ENCODE results near the gene PAX1. TPM values are rescaled to one million over a fixed set of nuclear protein-coding genes. Genes with fewer than 3 reads are reported as not detected.

The PAX1 gene
- total and polyA plus RNA-seq, 8 donors = not detected

DNA sequence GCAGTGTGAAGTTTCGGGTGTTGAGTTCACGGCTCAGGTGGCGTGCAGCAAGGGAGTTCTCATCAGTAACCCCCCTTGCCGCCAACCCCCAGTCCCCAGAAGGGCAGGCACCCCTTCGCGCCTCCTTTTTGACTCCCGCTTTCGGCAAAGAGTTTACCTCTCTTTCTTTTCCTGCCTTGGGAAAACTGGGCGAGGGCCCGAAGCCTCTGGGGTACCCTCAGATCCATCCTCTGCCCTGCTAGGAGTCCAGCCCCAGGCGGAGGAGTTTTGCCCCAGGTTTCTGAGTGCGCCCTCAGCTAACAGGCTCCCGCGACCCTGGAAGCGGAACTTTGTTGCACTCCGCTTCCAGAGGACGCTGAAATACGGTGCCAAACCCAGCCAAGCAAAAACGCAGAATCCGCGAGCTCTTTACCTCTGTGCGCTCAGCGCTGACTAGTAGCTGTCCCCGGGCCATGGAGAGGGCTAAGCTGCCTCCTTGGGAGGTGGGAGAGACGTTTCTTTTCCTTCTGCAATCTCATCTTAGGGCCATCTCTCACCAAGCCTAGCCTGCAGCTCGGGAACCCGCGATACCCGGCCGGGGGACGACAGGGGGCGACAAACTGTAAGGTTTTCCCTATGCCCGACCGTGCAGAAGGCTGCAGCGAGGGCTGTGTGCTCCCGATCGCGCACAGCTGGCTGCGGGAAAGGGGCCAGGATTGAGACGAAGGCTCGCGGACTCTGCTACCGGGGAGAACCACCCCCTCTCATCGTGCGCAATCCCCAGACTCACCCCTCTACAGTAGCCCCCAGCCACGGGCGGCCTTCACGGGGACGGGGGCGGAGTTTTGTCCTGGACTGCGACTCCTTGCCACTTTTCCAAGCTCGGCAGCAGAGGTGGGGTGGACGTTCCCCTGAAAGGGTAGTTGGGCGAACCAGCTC, 2.7 kb upstream of the PAX1 start:
- Histone ChIP-seq H3K27me3 (peaks cover 0 to 63% (median 0%) of the 10 kb centered on the region in 4 donors), H3K9me3 (no peaks in the 10 kb centered on the region), H3K4me3 (peak overlapping the region in 1 of 4 donors; percentile 23), H3K27ac (no peak overlapping the region), H3K36me3 (no peaks in the 10 kb centered on the region), H3K4me1 (no peaks in the 10 kb centered on the region)
- intact Hi-C loops (cut with DNase I) = no loop called here
- DNase-seq = peak; percentile 43 to 83 (median 66)
- WGBS, 2 donors = 3 to 5% methylated on average over 54 of the region's 54 CpGs
- ATAC-seq = peak; percentile 61 to 94 (median 87)
- FAIRE-seq = no peak
- TF ChIP-seq, protein P1, sequence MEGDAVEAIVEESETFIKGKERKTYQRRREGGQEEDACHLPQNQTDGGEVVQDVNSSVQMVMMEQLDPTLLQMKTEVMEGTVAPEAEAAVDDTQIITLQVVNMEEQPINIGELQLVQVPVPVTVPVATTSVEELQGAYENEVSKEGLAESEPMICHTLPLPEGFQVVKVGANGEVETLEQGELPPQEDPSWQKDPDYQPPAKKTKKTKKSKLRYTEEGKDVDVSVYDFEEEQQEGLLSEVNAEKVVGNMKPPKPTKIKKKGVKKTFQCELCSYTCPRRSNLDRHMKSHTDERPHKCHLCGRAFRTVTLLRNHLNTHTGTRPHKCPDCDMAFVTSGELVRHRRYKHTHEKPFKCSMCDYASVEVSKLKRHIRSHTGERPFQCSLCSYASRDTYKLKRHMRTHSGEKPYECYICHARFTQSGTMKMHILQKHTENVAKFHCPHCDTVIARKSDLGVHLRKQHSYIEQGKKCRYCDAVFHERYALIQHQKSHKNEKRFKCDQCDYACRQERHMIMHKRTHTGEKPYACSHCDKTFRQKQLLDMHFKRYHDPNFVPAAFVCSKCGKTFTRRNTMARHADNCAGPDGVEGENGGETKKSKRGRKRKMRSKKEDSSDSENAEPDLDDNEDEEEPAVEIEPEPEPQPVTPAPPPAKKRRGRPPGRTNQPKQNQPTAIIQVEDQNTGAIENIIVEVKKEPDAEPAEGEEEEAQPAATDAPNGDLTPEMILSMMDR (IDR thresholded peaks at IDR 0.05) = peak; percentile 5 to 47 (median 25)

DNA sequence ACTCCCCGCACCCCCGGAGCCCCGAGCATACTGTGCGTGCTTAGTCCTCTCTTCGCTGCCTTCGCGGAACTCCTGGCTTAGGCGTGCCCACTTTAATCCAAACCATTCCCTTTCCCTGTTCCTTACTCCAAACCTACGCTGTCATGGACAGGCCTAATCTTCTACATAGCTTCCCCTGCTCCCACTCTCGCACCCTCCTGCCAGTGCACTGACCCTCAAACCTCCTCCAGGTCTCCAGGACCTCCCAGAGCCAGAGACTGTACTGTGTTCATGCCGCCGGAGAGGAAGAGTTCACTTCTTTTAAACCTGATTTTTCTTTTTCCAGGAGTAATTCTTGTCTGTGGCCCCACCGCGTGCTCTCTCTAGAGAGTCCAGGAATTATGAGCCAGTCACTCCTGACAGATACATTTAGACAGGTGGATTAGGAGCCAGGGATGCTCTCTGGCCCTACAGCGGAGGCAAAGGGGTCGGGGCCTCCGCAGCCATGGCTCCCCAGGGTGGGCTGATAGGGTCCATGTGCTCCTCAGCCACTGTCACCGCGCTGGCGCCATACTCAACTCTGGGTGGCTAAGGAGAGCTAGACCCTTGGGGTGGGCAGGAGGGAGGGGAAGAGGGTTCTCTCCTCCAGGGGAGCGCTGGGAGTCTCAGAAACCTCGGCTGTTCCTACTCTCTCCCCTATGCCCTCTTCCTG, 1.6 kb upstream of the PAX1 start:
- H3K27me3 ChIP-seq = peaks cover 0 to 68% (median 1%) of the 10 kb centered on the region in 4 donors
- DNase-seq (no peak), ATAC-seq (no peak), FAIRE-seq (no peak)
- 8 to 9% methylated on average over 22 of the region's 22 CpGs for WGBS, 2 donors
- H3K9me3 ChIP-seq = no peaks in the 10 kb centered on the region
- intact Hi-C loops (cut with DNase I) = no loop called here
- no peaks in the 10 kb centered on the region for H3K36me3 ChIP-seq
- TF ChIP-seq, protein P1 (IDR thresholded peaks at IDR 0.05) = no peak
- H3K27ac ChIP-seq = no peak overlapping the region
- H3K4me3 ChIP-seq = no peak overlapping the region
- H3K4me1 ChIP-seq = no peaks in the 10 kb centered on the region

DNA sequence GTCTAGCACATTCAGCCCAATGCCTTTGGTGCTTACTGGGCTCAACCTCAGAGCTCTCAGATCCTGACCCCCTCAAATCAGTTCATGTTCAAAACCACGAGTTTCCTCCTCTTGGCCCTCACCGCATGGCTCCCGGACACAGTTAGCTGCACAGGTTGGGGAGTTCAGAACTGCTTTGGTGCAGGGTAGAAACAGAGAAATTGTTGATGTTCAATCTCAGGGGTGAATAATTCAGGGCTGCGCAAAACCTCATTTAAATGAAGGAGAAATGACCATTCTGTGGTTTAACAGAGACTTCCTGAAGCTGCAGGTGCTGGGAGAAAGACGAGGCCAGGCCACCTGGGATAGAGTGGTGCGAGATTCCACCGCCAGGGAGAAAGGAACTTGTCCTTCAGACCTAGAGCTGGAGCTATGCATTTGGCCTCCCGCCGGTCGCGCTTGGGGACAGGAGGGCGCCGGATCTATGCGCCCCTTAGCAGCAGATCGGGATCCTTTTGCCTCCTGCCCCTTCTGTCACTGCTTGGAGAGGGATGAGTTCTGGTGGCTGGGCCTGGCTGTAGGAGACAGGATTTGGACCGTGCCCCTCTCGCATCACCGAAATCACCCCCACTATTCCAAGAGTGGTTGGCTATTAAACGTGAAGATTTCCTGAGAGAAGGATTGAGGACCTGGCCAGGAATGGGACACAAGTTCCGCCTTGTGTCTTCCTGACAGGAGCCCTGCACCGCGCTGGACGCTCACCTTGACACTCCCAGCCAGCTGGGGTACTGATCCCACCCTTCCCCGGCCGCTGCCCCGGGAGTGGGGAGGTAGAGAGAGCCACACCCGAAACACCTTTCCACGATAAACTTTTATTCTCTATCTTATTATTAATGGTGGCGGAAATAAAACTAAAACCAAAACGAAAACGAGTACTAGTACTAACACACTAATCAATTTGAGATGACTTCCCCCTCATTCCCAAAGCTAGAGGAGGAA, 767 bp upstream of the PAX1 start:
- Histone ChIP-seq H3K4me1 (no peaks in the 10 kb centered on the region), H3K9me3 (no peaks in the 10 kb centered on the region), H3K36me3 (no peaks in the 10 kb centered on the region), H3K4me3 (no peak overlapping the region), H3K27ac (no peak overlapping the region), H3K27me3 (peaks cover 0 to 60% (median 3%) of the 10 kb centered on the region in 4 donors)
- intact Hi-C loops (cut with DNase I) = no loop called here
- ATAC-seq (no peak), DNase-seq (no peak), FAIRE-seq (no peak)
- 2 to 5% methylated on average over 31 of the region's 31 CpGs for WGBS, 2 donors
- TF ChIP-seq, protein P1 (IDR thresholded peaks at IDR 0.05) = no peak

DNA sequence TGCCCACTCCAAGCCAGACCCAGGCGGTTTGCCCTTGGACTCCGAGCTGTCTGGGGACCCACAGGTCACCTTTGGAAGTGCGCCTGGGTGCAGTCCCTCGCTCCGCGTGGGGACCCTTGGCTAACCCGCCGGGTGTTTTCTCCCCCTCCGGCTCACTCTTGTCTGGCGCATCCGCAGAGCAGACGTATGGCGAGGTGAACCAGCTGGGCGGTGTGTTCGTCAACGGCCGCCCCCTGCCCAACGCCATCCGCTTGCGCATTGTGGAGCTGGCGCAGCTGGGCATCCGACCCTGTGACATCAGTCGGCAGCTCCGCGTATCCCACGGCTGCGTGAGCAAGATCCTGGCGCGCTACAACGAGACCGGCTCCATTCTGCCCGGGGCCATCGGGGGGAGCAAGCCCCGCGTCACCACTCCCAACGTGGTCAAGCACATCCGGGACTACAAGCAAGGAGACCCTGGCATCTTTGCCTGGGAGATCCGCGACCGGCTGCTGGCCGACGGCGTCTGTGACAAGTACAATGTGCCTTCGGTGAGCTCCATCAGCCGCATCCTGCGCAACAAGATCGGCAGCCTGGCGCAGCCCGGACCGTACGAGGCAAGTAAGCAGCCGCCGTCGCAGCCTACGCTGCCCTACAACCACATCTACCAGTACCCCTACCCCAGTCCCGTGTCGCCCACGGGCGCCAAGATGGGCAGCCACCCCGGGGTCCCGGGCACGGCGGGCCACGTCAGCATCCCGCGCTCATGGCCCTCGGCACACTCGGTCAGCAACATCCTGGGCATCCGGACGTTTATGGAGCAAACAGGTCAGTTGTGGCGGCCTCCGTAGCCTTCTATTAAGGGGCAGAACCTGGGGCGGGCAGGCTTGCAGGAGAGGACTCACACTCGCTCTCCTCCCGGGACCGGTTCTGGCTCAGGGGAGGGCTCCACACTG, 1.1 kb downstream of the PAX1 start:
- no peak overlapping the region for H3K27ac ChIP-seq
- no peaks in the 10 kb centered on the region for H3K4me1 ChIP-seq
- TF ChIP-seq, protein P1 (IDR thresholded peaks at IDR 0.05) = no peak
- H3K27me3 ChIP-seq = peaks cover 0 to 64% (median 3%) of the 10 kb centered on the region in 4 donors
- DNase-seq (no peak), FAIRE-seq (no peak), ATAC-seq (no peak)
- no peaks in the 10 kb centered on the region for H3K9me3 ChIP-seq
- H3K4me3 ChIP-seq = no peak overlapping the region
- intact Hi-C loops (cut with DNase I) = no loop called here
- no peaks in the 10 kb centered on the region for H3K36me3 ChIP-seq
- WGBS, 2 donors = 2 to 3% methylated on average over 76 of the region's 76 CpGs

Measured in pancreas (tissue), 10 donors.